ENCODE data around the gene FCHSD2.

- TF ChIP-seq CTCF (tag by site-specific recombination; IDR thresholded peaks at IDR 0.05) (no peak), ZNF138 (tag by site-specific recombination; IDR thresholded peaks at IDR 0.05; ENCODE audit: borderline replicate concordance) (no peak), SP2 (tag by site-specific recombination; IDR thresholded peaks at IDR 0.05) (no peak), ZNF639 (tag by site-specific recombination; IDR thresholded peaks at IDR 0.05) (no peak), ZNF274 (IDR thresholded peaks at IDR 0.05; ENCODE audit: low read length) (no peak), ZNF274 (tag by site-specific recombination; IDR thresholded peaks at IDR 0.05; ENCODE audit: borderline replicate concordance) (no peak), ZSCAN5A (tag by site-specific recombination; IDR thresholded peaks at IDR 0.05) (no peak), ZSCAN18 (tag by site-specific recombination; IDR thresholded peaks at IDR 0.05) (no peak)
- TF ChIP-seq, protein P1, sequence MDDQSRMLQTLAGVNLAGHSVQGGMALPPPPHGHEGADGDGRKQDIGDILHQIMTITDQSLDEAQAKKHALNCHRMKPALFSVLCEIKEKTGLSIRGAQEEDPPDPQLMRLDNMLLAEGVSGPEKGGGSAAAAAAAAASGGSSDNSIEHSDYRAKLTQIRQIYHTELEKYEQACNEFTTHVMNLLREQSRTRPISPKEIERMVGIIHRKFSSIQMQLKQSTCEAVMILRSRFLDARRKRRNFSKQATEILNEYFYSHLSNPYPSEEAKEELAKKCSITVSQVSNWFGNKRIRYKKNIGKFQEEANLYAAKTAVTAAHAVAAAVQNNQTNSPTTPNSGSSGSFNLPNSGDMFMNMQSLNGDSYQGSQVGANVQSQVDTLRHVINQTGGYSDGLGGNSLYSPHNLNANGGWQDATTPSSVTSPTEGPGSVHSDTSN (CRISPR knock-in tag; IDR thresholded peaks at IDR 0.05) = no peak
Measured at GRCh38 chr11:73017024-73017751, 124.9 kb downstream of the FCHSD2 start.

All from HEK293 (cell line).